SK-N-MC (cell line): ENCODE measurements around the gene INPP5E.

Experiments used
- EZH2 ChIP-seq: fragments of 200-600 bp; sonication (generic); IDR thresholded peaks from one replicate; pipeline ENCODE4 v1.6.1; 2017; ENCODE audit warnings: antibody characterized with exemption
- POLR2AphosphoS5 ChIP-seq: IDR thresholded peaks from 2 replicates; pipeline ENCODE4 v1.6.1; 2012; ENCODE audit warnings: mild to moderate bottlenecking, low read depth, low read length, borderline replicate concordance

DNA sequence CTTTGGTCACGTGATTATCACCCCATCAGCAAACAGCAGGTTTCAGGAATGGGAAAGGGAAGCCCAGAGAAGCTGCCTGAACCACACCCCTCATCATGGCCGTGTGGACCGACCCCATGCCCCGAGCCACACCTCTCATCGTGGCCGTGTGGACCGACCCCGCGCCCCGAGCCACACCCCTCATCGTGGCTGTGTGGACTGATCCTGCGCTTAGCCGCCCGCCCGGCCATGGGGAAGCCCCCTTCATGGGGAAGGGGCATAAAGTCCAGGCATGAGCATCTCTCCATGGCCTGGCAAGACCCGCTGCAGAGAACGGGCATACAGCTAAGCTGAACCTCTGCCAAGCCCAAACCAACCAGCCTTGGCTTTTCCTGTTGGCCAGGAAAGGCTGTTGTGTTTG lies 46.1 kb downstream of the INPP5E start:
- no peak for TF ChIP-seq EZH2
- TF ChIP-seq POLR2AphosphoS5 = no peak
